NCI-H1105 treated with DMSO at 0.1 percent for 48 hours (cell line): Measurements from ENCODE around the gene NANP.

ENCODE experiments used
- DNase-seq: peaks from one replicate; lab custom pipeline; 2025; lab: John Stamatoyannopoulos, UW

Gene NANP

DNA sequence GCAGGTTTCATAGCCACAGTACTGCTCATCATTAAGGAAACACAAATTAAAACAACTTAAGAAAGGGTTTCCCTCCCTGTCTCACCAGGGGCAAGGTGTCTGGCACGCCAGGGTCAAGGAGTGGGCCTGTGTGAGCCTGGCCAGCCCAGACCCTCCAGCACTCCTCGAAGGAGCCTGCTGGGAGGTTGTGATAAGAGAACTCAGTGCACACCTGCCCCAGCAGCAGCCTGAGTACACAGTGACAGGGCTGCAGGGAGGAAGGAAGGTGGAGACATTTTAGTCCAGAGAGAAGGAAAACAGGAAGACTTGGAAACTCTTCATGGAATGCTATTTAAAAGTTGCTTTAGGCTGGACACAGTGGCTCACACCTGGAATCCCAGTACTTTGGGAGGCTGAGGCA, 52.6 kb downstream of the NANP start:
- DNase-seq: no peak

DNA sequence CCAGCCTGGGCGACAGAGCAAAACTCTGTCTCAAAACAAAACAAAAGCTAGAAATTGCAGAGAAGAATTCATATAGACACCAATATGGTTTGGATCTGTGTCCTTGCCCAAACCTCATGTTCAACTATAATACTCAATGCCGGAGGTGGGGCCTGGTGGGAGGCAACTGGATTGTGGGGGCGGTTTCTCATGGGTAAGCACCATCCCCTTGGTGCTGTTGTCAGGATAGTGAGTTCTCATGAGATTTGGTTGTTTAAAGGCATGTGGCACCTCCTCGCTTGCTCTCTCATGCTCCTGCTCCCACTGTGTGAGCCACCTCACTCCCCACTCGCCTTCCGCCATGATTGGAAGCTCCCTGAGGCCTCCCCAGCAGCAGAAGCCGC, 53.7 kb downstream of the NANP start:
- no peak for DNase-seq

DNA sequence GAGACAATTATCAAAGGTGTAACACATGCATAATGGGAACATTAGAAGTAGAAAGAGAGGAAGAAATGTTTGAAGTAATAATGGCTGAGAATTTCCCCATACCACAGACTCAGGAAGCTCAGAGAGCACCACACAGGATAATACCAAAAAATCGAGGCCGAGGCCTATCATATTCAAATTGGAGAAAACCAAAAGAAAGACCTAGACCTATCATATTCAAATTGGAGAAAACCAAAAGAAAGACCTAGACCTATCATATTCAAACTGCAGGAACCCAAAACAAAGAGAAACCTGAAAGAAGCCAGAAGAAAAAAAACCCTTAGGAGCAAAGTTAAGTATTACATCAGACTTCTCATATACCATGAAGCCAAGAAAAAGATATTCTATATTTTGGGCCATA, 56.5 kb downstream of the NANP start:
- no peak for DNase-seq

- DNase-seq: no peak
These were observed 57.0 kb downstream of the NANP start for GRCh38 chr20:25566821-25567220.

- no peak for DNase-seq
These were observed 58.1 kb downstream of the NANP start for GRCh38 chr20:25565578-25566157.

- DNase-seq: no peak
These were observed 59.9 kb downstream of the NANP start for GRCh38 chr20:25563876-25564275.

DNA sequence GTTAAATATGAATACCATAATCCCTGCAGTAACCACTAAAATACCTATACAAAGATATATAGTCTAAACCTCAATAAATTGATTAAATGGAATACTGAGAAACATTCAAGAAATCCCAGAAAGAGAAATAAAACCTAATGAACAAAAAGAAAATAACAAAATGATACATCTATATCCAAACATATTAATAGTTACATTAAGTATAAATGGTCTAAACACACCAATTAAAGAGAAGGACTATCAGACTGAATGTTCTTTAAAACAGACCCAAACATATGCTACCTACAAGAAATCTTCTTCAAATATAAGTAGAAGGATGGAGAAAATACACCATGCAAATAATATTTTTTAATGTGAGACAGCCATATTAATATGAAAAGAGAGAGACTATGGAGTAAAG, 60.5 kb downstream of the NANP start:
- DNase-seq: no peak
